NK-92 (cell line): ENCODE data around the gene PHLDB2.

Experiments
- DNase-seq: peaks from one replicate; lab custom pipeline; 2025; ENCODE audit not compliant: unreplicated experiment; lab: John Stamatoyannopoulos, UW

PHLDB2 gene

DNA sequence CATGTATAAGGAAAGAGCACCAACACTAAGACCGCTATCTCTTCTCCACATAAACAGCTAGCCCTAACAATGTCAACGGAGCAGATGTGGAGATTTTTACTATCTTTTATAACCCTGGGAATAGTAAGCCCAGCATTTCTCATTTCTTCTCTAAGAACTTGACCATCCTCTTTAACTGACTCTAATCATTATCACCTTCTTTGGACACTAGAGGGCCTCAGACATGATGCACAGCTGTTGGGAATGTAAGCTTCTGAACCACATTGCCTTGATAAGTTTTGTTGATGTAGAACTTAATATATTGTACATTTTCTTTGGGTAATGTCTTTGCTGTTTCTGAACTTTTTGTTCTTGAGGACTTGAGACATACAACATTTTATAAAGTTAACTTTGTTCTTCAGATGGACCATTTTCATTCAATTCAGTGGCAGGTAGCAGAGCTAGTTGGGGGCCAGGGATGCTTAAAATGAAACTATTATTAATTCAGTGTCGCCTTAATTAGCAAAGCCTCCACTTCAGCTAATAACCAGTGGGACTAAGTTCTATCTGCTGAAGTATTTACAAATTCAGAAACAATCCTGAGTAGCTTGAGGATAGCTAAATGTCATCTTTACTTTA, 130.1 kb downstream of the PHLDB2 start:
- no peak for DNase-seq

DNA sequence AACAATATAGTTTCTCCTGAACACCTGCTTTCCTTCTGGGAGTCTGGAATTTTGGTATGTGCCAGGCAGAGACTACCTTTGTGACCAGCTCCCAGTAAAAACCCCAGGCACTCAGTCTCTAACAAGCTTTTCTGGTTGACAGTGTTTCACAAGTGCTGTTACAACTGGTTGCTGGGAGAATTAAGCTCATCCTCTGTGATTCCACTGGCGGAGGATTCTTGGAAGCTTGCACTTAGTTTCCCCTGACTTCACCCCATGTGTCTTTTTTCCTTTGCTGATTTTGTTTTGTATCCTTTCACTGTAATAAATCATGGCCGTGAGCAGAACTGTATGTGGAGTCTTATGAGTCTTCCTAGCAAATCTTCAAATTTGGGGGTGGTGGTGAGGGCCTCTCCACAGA, 134.0 kb downstream of the PHLDB2 start:
- DNase-seq, result no peak

DNA sequence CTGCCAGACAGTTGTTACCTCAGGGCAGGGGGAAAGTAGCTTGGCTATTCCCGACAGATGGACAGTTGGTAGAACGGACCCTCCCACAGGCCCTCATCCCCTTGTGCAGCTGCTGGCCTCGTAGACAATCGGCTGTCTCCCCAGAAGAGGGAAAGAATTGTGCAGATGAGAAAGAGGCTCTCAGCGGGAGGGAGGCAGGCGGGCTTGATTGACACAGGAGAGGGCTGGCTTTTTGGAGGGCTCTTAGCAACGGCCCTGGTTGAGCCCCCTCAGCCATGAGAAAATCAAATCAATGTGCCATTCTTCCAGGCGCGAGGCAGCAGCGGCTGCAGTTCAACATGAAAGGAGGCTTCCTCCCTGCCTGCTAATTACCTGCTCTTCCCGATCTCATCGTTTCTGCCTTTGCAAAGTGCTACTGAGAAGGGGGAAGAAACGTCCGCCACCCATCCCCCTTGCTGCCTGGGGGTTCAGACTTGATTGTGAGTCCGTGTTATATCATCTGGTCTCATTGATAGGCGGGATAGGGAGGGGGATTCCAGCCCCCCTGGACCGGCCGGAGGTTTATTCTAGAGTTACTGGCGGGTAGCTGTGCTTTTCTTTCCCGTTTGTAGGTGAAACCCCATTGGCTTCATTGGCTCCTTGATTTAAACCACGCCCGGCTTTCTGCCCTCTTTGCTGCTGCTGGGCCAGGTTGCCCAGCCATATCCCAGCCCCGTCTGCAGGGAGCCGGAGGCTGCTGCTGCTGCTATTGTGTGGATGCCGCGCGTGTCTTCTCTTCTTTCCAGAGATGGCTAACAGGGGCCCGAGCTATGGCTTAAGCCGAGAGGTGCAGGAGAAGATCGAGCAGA, 139.8 kb downstream of the PHLDB2 start, which contains the start of gene TAGLN3:
Gene TAGLN3 (plus strand): TSS at position 287 of the 848 bp plus-strand sequence. CDS start 501 bp downstream, at position 788.
- no peak for DNase-seq

DNA sequence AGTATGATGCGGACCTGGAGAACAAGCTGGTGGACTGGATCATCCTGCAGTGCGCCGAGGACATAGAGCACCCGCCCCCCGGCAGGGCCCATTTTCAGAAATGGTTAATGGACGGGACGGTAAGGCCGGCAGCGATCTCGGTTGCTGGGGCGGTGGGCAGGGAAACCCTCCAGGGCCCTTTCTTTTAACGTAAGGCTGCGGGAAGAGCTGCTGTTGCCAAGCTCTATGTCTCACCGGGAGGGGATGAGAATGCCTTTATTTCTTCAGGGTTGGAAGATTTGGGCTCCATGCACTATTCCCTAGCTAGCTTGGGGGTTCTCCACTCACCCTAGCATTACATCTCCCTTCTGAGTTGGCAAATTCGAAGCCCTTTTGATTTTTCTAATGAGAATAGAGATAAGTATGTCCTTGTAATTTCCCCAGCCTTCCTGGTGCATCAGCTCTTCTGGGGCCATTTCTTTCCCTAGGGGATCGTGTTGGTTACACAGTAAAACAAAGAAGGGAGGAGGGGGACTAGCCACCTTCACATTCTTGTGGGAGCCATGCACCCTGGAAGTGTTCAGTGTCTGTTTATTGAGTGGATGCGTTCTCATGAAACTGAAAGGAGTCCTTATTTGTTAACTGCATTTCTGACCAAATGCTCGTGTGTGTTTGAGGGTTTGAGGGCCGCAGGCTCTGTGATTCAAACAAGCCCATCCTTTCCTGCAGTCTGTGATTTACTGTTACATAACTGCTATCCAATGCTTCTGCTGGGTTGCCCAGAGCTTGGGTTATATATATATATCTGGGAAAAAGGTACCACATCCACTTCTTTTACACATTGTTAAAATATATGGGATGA, 140.6 kb downstream of the PHLDB2 start:
- no peak for DNase-seq

DNA sequence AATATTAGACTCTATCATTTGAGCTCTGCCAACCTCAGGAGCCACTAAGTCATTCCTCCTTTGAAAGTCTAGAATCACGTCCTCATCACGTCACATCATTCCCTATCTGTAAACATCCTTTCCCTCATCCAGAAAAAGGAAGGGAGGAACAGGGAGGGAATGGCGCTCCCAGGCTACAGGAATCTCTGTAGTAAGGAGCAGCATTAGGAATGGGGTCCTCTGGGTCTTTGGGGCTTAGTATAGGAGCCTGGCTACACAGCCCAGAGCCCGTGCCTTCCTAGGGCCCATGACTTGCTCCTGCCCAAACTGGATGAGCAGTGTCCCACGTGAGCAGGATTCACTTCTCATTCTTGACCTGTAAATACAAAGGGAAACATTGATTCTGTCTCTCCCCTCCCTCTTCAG, 141.3 kb downstream of the PHLDB2 start:
- no peak for DNase-seq

DNA sequence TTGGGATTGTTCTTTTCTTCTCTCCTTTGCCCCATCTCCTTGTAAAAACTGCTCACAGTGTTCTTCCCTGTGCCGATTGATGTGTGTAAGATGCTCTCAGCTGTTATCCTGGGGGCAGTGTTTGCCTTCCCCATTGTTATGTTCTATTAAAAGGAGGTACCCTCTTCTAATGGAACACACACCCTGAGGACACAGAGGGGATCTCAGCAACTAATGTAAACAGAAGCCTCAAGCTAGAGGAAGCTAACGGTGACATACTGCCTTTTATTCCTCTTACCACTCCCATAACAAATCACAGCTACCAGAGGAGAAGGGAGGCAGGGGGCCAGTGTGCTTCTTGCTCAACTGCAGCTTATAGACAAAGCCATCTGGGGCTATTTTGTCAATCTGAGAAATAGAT, 141.9 kb downstream of the PHLDB2 start:
- no peak for DNase-seq

DNA sequence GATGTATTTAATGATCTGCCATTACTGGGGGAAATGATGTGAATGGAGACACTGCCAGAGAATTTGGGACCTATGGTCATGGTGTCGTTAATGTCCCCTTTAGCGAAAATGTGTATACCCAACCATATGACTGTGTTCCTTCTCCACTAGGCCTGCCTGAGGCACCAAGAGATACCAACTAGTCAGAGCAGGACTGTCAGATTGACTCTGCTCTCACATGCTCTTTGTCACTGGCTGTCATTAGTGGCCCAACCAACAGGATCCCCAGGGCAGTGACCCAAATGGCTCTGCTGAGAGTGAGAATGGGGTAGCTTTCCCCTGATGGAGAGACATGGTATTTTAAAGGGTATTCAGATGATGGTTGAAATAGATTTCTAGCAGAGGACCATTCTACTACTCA, 142.5 kb downstream of the PHLDB2 start:
- no peak for DNase-seq

DNA sequence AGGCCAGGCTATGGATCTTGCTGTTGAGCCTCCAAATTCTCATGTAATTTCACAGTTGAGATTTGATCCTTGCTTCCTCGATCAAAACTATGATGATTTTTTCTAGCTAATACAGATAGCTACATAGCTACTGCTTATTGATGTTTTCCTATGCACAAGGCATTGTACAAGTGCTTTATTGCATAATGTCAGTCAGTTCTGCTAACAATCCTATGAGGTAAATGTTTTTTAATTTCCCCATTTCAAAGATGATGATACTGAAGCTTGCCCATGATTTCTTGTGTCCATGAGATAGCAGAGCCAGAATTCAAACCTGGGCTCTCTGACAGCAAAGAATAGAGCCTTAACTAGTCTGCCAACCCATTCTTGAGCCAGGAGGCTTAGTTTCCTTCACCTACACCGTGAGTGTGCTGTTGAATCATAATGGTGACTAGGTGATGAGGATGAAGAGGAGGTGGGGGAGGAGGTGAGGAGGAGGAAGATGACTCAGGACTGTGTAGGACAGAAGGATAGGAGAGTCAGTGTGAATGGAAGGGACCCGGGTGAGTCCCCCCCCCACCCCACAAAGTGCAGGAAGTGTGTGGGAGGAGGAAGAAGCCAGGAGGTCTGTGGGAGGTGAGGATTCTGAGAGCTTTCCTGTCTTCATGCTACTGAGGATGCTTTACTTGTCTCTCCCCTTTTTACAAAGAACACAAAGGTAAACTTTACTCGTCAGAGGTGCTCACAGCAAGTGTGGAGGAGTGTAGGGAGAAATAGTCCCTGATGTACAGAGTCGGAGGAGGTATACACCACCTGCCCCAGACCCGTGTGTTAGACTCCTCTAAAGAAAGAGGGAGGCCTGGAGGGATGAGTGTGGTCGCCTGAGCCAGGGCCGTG, 143.3 kb downstream of the PHLDB2 start:
- DNase-seq, result no peak

DNA sequence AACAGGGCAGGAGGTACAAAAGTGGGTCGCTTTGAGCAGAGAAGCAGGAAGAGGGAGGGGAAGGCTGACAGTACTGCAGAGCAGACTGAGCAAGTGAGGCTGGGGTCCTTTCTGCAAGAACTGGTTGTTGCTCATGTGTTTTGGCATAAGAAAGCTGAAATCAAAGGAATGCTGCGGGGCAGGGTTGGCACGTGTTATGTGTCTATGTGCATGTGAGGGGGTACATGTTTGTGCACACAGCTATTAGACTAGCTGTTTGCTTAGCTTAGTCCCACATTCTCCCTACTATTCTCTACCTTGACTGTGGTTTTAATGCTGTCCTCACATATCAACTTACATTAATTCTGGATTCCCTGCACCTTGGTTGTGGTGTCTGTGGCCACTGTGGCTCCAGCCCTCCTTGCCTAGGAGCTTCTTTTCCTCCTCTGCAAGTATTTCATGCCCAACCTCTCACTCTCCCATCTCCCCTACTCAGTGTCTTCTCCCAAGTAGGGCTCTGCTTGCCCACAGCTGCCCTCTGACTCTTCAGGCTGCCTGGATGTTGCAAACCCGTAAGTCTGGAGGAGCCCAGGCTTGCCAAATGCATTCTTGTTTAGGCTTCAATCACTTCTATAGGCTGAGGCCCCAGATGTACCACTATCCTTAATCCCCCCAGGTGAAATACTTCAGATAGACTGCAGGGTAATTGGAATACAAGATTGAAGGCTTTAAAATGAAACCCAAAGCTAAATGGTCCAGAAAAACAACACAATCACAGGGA, 144.4 kb downstream of the PHLDB2 start:
- no peak for DNase-seq

DNA sequence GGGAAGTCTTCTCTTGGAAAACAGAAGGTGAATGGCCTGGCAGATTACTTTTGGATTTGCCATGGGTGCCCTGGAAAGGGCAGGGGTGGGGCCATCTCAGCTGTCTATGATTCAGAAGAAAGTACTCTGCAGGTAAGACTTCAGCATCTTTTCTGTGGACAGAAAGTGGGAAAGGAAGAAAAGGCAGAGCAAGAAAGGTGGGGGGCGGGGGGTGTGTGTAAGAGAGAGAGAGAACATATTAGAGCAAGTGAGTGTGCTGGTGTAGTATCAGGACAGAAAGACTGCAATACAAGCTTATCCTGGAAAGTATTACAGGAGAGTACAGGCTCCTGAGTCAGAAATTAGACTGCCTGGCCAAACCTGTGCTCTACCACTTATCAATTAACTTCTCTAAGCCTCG, 145.1 kb downstream of the PHLDB2 start:
- DNase-seq, result no peak

DNA sequence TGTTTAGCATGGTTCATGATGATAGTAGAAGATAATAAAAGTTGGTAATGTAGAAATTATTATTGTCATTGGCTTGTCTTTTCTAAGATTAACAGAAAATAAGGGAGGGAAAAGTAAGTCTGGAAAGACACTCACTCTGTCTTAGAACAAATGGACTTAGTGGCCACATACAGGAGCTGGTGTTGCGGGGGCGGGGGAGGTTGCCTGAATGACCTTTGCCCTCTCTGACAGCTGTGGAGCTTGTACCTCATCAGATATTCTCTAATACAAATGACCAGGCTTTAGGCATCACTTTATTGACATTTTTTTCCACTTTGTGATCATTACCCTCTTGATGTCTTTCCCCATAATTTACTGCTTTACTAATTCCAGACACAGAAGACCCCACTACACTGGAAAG, 145.6 kb downstream of the PHLDB2 start:
- no peak for DNase-seq

DNA sequence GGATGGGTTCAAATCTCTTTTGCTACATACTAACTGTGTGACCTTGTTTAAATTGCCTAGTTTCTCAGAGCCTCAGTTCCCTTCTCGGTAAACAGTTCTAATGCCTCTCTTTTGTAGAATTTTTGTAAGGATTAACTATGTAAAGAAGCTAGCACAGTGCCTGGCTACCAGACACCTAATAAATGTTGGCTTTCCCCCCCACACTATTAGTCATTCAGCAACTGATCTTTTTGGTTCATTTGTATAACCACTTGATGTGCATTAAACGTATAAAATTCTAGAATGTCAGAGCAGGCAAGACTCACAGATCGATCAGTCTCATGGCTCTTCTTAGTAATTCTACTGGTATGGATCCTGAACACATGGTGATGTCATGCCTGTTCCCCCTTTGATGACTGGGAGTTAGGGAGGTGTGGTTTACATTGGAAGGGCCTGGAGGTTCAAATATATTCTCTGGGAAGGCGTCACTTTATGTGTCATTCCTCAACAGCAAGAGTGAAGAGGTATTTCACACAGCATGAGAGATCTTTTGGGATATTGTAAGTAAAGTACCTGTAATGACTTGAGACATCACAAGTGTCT, 146.1 kb downstream of the PHLDB2 start:
- no peak for DNase-seq

DNA sequence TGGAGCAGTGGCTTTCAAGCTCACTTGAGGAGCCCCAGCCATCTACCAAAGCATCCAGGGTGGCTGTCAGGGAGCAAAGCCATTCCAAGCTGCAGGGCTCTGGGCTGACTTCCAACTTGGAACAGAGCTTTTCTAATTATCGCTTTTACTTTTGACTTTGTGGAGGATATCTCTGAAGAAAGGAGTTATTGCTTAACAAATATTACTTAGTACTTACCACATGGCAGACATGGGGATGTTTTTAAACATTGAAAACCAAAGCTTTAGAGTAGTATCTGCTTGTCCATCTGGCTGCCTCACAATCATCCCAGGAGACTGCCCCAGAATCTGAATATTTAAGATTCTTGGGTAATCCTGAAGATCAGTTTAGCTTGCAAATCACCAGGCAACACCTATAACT, 148.6 kb downstream of the PHLDB2 start:
- no peak for DNase-seq

DNA sequence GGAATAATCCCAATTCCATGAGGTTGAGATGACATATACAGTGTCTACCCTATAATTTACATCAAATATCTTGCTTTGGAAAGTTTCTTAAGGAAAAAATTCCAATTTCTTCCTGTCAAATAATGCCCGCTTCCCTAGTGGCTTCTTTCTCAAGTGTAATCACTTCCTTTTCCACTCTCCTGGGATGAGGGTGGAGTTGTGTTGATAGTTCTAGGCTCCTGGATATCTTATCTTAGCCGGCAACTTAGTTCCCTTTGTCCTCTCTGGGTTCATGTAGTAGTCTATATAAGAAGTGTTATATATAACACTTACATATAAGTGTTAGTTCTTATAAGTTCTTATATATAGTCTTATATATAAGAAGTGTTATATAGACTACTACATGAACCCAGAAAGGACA, 150.6 kb downstream of the PHLDB2 start:
- no peak for DNase-seq

DNA sequence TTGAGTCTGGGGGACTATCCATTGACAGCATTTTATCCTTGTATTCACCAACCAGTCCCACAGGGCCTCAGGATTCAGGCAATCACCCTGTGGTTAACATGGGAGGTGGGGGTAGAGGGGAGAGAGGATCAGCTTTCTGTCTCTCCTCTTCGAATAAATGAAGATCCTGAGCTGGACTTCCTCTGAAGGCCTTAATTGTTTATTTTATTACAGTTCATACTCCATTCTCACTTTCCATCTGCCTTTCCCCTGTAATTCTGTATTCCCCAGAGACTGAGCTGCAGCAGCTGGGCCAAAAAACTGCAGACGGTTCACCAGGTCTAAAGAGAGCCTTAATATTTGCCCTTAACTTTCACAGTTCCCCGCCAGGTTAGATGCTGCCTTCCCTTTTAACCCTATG, 151.6 kb downstream of the PHLDB2 start:
- DNase-seq, result no peak

DNA sequence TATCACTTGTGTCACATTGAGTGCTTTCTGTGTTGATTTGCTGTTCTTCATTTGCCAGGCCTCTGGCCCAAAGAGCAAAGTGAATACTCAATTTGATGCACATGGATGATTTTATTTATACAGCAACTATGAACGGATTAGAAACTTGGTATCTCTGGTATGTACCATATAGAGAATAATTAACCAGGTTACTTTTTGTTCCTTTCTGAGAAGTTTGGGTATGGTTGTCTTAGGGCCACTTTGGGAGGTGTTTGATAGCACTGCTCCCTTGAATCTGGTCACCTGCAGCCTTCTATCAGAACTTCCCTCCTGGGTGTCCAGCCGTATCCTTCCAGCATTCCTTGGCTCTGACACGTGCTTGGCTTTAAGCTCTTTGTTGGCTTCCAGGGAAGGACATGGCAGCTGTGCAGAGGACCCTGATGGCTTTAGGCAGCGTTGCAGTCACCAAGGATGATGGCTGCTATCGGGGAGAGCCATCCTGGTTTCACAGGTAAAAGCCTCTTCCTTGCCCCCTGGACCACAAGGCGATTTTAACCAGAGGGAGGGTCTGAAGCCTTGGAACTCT, 152.4 kb downstream of the PHLDB2 start:
- no peak for DNase-seq

DNA sequence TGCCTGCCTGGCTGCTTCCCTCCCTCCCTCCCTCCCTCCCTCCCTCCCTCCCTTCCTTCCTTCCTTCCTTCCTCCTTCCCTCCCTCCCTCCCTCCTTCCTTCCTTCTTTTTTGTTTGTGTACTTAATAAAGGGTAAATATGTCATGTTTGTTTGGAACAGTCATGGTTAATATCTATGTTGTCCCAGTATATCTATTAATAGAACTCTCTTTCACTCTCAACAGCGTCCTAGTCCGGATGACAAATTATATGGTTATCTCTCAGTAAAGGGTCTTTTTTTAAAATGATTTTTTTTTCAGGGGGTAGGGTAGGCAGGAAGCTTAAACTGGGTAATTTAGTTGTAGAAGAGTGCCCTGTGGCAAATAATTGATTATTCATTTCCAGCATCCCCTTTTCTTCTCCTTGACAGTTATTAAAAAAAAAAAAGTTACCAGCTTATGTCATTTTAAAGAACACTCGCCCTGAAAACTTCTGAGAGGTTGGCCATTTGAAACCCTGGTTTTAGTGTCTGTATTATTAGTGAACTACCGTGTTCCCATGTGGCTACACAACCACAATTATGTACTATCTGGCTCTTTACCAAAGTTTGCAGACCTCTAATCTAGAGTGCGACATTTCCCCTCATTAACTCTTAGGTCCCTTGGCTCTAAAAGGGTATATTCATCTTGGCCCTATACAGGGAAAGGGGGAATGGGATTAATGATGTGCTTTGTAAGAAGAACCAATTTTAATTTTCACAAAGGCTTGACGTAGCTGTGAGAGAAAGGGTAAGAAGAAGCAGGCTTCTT, 153.3 kb downstream of the PHLDB2 start:
- DNase-seq, result no peak

DNA sequence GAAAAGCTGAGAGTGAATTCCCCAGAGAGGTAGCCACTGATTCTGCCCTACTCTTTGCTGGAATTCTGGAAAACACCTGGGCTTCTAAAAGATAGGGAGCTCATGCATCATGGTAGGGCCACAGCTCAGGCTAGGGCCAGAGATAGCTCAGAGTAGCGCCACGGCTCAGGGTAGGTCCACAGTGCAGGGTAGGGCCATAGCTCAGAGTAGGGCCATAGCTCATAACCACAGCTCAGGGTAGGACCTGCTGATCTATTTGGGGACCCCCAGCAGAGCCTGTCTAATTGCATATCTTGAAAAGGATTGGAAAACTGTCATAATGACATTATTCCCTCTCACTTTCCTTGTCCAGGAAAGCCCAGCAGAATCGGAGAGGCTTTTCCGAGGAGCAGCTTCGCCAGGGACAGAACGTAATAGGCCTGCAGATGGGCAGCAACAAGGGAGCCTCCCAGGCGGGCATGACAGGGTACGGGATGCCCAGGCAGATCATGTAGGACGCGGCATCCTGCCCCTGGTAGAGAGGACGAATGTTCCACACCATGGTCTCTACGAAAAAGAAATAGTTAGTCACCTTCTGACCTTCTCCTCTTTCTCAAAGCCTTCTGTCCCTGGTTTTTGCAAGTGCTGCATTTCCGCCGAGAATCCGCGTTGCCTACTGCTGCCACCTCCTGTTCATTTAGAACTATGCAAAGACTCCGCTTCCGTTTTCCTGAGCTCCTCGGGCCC, 154.2 kb downstream of the PHLDB2 start:
- no peak for DNase-seq
